Measurements from ENCODE around the gene HNRNPA0. TPM values are rescaled to one million over a fixed set of nuclear protein-coding genes. Genes with fewer than 3 reads are reported as not detected.
A peak's percentile ranks its signal among the peaks of the same experiment; 100 is the strongest.

The HNRNPA0 gene
- total and polyA plus RNA-seq, 2 donors (not counting 3 experiments of a cell fraction or from before 2014, with no cell fraction given): 16.0 to 37.5 TPM

GRCh38 chr5:137753691-137754187 lies 424 bp downstream of the HNRNPA0 start:
- FAIRE-seq (no peak), DNase-seq (ENCODE audit: low read depth, low spot score) (no peak)
- Histone ChIP-seq H3K27me3 (ENCODE audit: control insufficient read depth in 2 of 2, insufficient read depth in 2 of 2, low read length in 2 of 2) (peaks cover 0 to under 1% of the 10 kb centered on the region in 2 experiments), H3K9me1 (replicated peaks; ENCODE audit: control insufficient read depth, extremely low read depth, insufficient read depth, low read length) (no peaks in the 10 kb centered on the region), H3K4me2 (ENCODE audit: insufficient read depth, low read length) (peak overlapping the region; percentile 51), H3K4me1 (ENCODE audit: control insufficient read depth, extremely low read depth, insufficient read depth, low read length) (peaks cover 18% of the 10 kb centered on the region), H3K9ac (replicated peaks; ENCODE audit: extremely low read depth, insufficient read depth, low read length) (peak overlapping the region; percentile 93), H3K4me3 (replicated peaks in 1 of 3; ENCODE audit: insufficient read depth in 1 of 3, low read depth in 1 of 3, low read length in 3 of 3) (peak overlapping the region; percentile 88 to 99 (median 94)), H3K79me2 (ENCODE audit: control insufficient read depth, insufficient read depth, low read length) (peaks cover 40% of the 10 kb centered on the region), H3K27ac (ENCODE audit: insufficient read depth, low read depth, low read length) (peak overlapping the region; percentile 92), H4K20me1 (replicated peaks; ENCODE audit: control insufficient read depth, extremely low read depth, insufficient read depth, low read length) (peaks cover 27% of the 10 kb centered on the region), H3K9me3 (replicated peaks; ENCODE audit: control insufficient read depth, insufficient read depth, low read length) (no peaks in the 10 kb centered on the region), H2AFZ (ENCODE audit: low read depth, low read length) (no peak overlapping the region), H3K36me3 (ENCODE audit: control insufficient read depth in 2 of 2, extremely low read depth in 1 of 2, insufficient read depth in 2 of 2, low read length in 2 of 2) (peaks cover 0 to 4% of the 10 kb centered on the region in 2 experiments)
- TF ChIP-seq GATA2 (IDR thresholded peaks at IDR 0.05; ENCODE audit: insufficient read depth, insufficient read length, low read depth, low read length): no peak
- no peak for TF ChIP-seq POLR2AphosphoS5 (IDR thresholded peaks at IDR 0.05; ENCODE audit: insufficient read depth, low read depth, low read length)
- TF ChIP-seq JUN (IDR thresholded peaks at IDR 0.05; ENCODE audit: borderline replicate concordance, insufficient read depth, insufficient read length, low read depth): no peak
- TF ChIP-seq, protein P1, sequence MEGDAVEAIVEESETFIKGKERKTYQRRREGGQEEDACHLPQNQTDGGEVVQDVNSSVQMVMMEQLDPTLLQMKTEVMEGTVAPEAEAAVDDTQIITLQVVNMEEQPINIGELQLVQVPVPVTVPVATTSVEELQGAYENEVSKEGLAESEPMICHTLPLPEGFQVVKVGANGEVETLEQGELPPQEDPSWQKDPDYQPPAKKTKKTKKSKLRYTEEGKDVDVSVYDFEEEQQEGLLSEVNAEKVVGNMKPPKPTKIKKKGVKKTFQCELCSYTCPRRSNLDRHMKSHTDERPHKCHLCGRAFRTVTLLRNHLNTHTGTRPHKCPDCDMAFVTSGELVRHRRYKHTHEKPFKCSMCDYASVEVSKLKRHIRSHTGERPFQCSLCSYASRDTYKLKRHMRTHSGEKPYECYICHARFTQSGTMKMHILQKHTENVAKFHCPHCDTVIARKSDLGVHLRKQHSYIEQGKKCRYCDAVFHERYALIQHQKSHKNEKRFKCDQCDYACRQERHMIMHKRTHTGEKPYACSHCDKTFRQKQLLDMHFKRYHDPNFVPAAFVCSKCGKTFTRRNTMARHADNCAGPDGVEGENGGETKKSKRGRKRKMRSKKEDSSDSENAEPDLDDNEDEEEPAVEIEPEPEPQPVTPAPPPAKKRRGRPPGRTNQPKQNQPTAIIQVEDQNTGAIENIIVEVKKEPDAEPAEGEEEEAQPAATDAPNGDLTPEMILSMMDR (IDR thresholded peaks at IDR 0.05; ENCODE audit: extremely low read depth in 1 of 2, insufficient read depth in 1 of 2, low read depth in 1 of 2, low read length in 2 of 2): no peak
- TF ChIP-seq POLR2A (IDR thresholded peaks at IDR 0.05; ENCODE audit: low read depth, low read length): no peak
- POLR2A ChIA-PET: interaction anchor here (0.9 to 1.3 kb wide), 3 partner anchors 13 to 136 kb away, joined by 3 to 5 read pairs (median 4); partner anchors contain the start of gene PKD2L2
- dilution Hi-C loops (cut with MboI; ENCODE audit: extremely low pct_ligation_motif_present, low sequenced_read_pairs): loop anchor here (25.0 kb wide), 1 partner anchor 91 kb away; no protein-coding TSS in a partner anchor
- CTCF ChIA-PET: interaction anchor here (0.9 to 2.1 kb wide), 8 partner anchors 11 to 380 kb away, joined by 3 to 17 read pairs (median 7); partner anchors contain the start of genes FAM13B and KLHL3
- intact Hi-C loops (cut with micrococcal nuclease): loop anchor here (1.0 to 5.0 kb wide), 6 partner anchors 17 to 379 kb away; partner anchors contain the start of genes FAM13B and KLHL3
- BruUV-seq (replicated peaks): TSS peak; percentile 81
